SK-N-MC (cell line): Measurements from ENCODE around the gene TEX44.
"Not testable (repeated sequence)": the region's sequence is repeated elsewhere in the genome, so short reads cannot be mapped to it uniquely, and the experiment has no call there.

Experiments used
- DNase-seq: peaks from one replicate; pipeline ENCODE4 v3.0.0-alpha.2; 2011; ENCODE audit warnings: low read depth, low spot score
- H3K27ac ChIP-seq: fragments of 200-600 bp; sonication (generic); 2 replicates; pipeline ENCODE4 v1.5.1; 2016; ENCODE audit warnings: mixed run types
- H3K36me3 ChIP-seq: fragments of 200-600 bp; sonication (generic); 2 replicates; pipeline ENCODE4 v1.6.1; 2017; ENCODE audit warnings: antibody characterized with exemption, low read length, mixed read lengths; ENCODE audit not compliant: insufficient read depth
- H3K4me3 ChIP-seq: fragments of 200-600 bp; sonication (generic); 2 replicates; pipeline ENCODE4 v1.5.1; 2016
- H3K9ac ChIP-seq: fragments of 200-600 bp; sonication (generic); 2 replicates; pipeline ENCODE4 v1.8.0; 2017; ENCODE audit warnings: mixed run types, mixed read lengths; ENCODE audit not compliant: insufficient read length
- H3K9me3 ChIP-seq: fragments of 200-600 bp; sonication (generic); 2 replicates; pipeline ENCODE4 v1.6.1; 2017; ENCODE audit warnings: low read depth, mild to moderate bottlenecking, antibody characterized with exemption, low read length, moderate library complexity, mixed read lengths
- EZH2 ChIP-seq: fragments of 200-600 bp; sonication (generic); IDR thresholded peaks from one replicate; pipeline ENCODE4 v1.6.1; 2017; ENCODE audit warnings: antibody characterized with exemption
- FOXP2 ChIP-seq: optimal IDR thresholded peaks from 2 replicates; pipeline ENCODE3; 2011; ENCODE audit warnings: mild to moderate bottlenecking, moderate library complexity; ENCODE audit not compliant: insufficient read depth; ENCODE audit errors: extremely low read length, control extremely low read depth
- POLR2AphosphoS5 ChIP-seq: IDR thresholded peaks from 2 replicates; pipeline ENCODE4 v1.6.1; 2012; ENCODE audit warnings: mild to moderate bottlenecking, low read depth, low read length, borderline replicate concordance

TEX44 gene

DNA sequence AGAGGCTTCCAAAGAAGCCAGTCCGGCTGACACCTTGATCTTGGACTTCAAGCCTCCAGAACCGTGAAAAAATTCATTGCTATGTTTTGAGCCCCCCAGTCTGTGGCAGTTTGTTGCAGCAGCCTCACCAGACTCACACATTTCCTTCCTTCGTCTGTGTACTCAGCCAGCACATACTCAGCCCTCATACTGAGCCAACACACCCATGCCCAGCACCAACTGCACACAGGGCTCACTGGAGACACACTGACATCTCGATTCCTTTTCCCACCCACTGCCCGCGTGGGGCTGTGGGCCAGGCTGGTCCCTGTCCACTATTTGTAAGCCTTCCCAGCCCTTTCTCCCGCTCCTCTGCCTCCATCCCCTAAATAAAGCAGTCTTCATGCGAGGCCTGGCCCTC is 38.3 kb upstream of the TEX44 start:
- DNase-seq = no peak
- H3K36me3 ChIP-seq = no peaks in the 10 kb centered on the region
- H3K27ac ChIP-seq = no peak overlapping the region
- no peak overlapping the region for H3K4me3 ChIP-seq
- H3K9ac ChIP-seq = no peak overlapping the region
- no peak for TF ChIP-seq EZH2
- no peak for TF ChIP-seq POLR2AphosphoS5
- no peak for TF ChIP-seq FOXP2
- H3K9me3 ChIP-seq = no peaks in the 10 kb centered on the region; the same call in 1 of the 2 replicates

DNA sequence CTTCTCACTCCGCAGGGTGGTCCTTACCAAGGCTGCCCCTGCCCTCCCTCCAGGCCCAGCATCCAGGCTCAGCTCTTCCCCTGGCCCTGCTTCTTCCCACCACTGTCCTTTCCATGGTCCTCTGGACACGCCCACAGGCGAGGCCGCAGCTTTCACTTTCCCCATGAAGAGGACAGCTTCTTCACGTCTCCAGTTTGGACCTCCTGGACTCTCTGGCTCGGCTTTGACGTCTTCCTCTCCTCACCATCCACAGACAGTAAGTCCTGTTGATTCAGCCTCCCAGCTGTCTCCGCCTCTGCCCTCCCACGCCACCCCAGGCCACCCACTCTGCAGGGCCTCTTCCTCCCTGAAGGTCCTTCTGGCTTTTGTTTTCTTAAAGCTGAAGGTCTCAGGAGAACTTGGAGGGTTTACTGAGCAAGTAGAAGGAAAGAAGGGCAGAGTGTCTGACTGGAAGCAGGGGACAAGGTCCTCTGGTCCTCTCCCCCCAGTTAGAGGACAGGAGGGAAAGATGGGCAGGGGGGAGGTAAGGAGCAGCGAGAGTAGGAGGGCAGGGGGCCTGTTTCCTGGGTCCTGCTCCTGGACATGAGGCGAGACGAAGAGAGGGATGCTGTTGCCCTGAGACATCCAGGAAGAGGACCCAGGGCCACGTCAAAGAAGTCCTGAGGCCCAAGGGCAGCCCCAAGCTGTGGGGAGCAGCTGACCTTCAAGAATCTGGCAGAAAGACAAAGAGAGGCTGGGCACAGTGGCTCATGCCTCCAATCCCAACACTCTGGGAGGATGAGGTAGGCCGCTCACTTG is 37.7 kb upstream of the TEX44 start:
- TF ChIP-seq POLR2AphosphoS5 (no peak), EZH2 (no peak), FOXP2 (no peak)
- DNase-seq = no peak
- H3K4me3 ChIP-seq = no peak overlapping the region
- H3K9me3 ChIP-seq = no peaks in the 10 kb centered on the region; the same call in 1 of the 2 replicates
- H3K36me3 ChIP-seq = no peaks in the 10 kb centered on the region
- H3K27ac ChIP-seq = no peak overlapping the region
- no peak overlapping the region for H3K9ac ChIP-seq

- DNase-seq, H3K4me3 ChIP-seq, H3K9ac ChIP-seq, H3K9me3 ChIP-seq, H3K36me3 ChIP-seq, H3K27ac ChIP-seq: not testable (repeated sequence)
Observed at GRCh38 chr2:231556496-231556895, 36.2 kb upstream of the TEX44 start.

DNA sequence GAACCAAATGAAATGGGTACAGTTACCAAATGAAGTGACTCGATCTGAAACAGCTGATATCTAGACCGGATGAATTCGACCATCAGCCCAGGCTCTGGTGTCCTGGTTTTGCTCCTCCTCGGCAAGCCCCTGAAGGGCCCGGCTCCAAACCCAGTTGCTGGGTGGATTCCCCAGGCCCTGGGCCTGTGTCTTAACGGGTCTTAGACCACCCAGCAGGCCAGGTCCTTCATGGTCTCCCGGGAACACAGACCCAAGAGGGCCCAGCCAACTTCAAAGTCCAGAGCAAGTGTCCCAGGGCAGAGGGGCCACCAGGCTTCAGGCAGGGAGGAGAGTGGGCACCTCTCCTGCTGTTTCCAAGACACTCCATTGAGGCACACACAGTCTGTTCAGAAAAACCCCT is 35.7 kb upstream of the TEX44 start:
- no peak overlapping the region for H3K27ac ChIP-seq
- H3K36me3 ChIP-seq = no peaks in the 10 kb centered on the region
- H3K4me3 ChIP-seq = no peak overlapping the region
- H3K9me3 ChIP-seq = no peaks in the 10 kb centered on the region; the same call in 1 of the 2 replicates
- no peak overlapping the region for H3K9ac ChIP-seq
- TF ChIP-seq POLR2AphosphoS5 = no peak
- TF ChIP-seq FOXP2 = no peak
- TF ChIP-seq EZH2 = no peak
- no peak for DNase-seq

DNA sequence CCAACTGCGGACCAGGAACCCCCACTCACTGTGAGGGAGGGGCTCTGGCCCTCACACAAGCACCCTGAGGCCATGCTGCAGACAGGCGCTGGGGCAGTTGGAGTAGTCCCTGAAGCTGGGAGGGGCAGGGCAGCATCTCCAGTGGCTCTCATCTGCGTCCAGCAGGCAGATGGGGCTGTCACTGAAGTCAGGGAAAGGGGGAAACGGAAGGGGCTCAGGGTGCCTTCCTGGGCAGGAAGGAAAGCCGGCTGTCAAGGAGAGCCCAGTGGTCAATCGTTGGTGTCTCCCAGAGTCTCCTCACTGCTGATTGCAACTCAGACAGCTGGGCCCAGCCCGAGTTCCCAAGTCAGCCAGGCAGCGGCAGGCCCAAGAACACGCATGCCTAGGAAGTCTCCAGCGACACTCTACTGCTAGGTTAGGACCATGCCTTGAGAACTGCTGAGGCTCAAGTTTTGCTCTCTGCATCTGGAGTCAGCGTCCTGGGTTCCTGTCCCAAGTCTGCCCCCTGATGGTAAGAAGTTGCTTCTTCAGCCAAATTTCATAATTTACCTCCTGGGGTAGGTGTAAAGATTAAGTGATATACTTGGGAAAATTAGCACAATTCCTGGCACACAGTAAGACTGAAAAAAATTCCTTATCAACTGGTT is 35.0 kb upstream of the TEX44 start:
- TF ChIP-seq EZH2 (no peak), FOXP2 (no peak), POLR2AphosphoS5 (no peak)
- no peaks in the 10 kb centered on the region; the same call in 1 of the 2 replicates for H3K9me3 ChIP-seq
- H3K4me3 ChIP-seq = no peak overlapping the region
- H3K27ac ChIP-seq = no peak overlapping the region
- peak; percentile 44 for DNase-seq
- H3K9ac ChIP-seq = no peak overlapping the region
- no peaks in the 10 kb centered on the region for H3K36me3 ChIP-seq

- no peak for TF ChIP-seq FOXP2
- TF ChIP-seq EZH2 = no peak
- no peak for TF ChIP-seq POLR2AphosphoS5
- peak; percentile 18 for DNase-seq
- no peaks in the 10 kb centered on the region for H3K36me3 ChIP-seq
- H3K9me3 ChIP-seq = no peaks in the 10 kb centered on the region
- no peak overlapping the region for H3K27ac ChIP-seq
- H3K9ac ChIP-seq = no peak overlapping the region
- no peak overlapping the region for H3K4me3 ChIP-seq
Observed at GRCh38 chr2:231563378-231563961, 29.2 kb upstream of the TEX44 start.

DNA sequence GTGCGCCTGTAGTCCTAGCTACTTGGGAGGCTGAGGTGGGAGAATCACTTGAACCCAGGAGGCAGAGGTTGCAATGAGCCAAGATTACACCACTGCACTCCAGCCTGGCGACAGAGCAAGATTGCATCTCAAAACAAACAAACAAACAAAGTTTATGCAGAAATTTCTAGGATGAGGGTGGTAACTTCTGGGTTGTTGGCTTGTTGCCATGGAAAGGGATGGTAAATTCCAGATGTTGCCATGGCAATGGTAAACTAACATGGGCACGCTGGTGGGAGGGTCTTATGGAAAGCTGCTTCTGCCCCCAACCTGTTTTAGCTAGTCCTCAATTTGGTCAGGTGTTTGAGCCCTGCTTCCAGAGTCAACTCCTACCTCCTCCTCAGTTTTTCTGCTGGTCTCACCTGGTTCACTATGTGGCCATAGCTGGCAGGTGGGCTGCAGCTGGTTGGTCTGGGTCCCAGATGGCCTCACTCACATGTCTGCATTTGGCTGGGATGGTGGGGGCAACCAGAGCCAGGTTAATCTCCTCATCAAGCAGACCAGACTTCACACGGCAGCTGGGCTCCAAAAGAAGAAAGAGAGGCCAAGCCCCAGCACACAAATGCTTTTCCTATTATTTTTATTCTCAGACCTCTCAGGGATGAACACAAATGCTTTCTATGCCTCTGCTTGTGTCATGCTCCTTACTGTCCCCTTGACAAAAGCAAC is 26.6 kb upstream of the TEX44 start:
- DNase-seq = no peak
- Histone ChIP-seq H3K27ac (no peak overlapping the region), H3K9ac (no peak overlapping the region)

DNA sequence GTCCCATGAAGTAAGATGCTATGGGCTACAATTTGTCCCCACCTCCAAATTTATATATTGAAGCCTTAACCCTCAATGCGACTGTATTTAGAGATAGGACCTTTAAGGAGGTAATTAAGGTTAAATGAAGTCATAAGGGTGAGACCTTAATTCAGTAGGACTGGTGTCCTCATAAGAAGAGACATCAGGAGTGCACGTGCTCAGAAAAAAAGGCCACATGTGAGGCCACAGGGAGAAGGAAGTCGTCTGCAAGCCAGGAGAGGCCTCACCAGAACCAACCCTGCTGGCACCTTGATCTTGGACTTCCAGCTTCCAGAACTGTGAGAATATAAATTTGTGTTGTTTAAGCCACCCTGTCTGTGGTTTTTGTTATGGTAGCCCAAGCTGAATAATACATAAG is 25.5 kb upstream of the TEX44 start:
- Histone ChIP-seq H3K27ac (no peak overlapping the region), H3K9me3 (no peaks in the 10 kb centered on the region), H3K36me3 (no peaks in the 10 kb centered on the region), H3K4me3 (no peak overlapping the region), H3K9ac (no peak overlapping the region)
- DNase-seq = no peak
- TF ChIP-seq EZH2 (no peak), FOXP2 (no peak), POLR2AphosphoS5 (no peak)

More for the DNA sequence above, 26.6 kb upstream of the TEX44 start:
- H3K36me3 ChIP-seq = no peaks in the 10 kb centered on the region
- no peak for TF ChIP-seq FOXP2
- TF ChIP-seq POLR2AphosphoS5 = no peak
- TF ChIP-seq EZH2 = no peak
- H3K4me3 ChIP-seq = no peak overlapping the region
- H3K9me3 ChIP-seq = no peaks in the 10 kb centered on the region
